IPS-18a (cell line): ENCODE data around the gene IFT122.
"Not testable (repeated sequence)": the region's sequence is repeated elsewhere in the genome, so short reads cannot be mapped to it uniquely, and the experiment has no call there.

Experiments used
- H3K27ac ChIP-seq: one replicate; pipeline ENCODE4 v1.5.1; 2013; ENCODE audit warnings: low read length
- H3K27me3 ChIP-seq: one replicate; pipeline ENCODE4 v1.6.1; 2013; ENCODE audit warnings: mild to moderate bottlenecking, low read length; ENCODE audit not compliant: control insufficient read depth, insufficient read depth
- H3K36me3 ChIP-seq: one replicate; pipeline ENCODE4 v1.6.1; 2013; ENCODE audit warnings: low read depth, low read length; ENCODE audit not compliant: control insufficient read depth
- H3K4me1 ChIP-seq: one replicate; pipeline ENCODE4 v1.6.1; 2013; ENCODE audit warnings: low read depth, low read length; ENCODE audit not compliant: control insufficient read depth
- H3K4me3 ChIP-seq: one replicate; pipeline ENCODE4 v1.5.1; 2013; ENCODE audit warnings: low read length
- H3K9ac ChIP-seq: one replicate; pipeline ENCODE4 v1.6.1; 2013; ENCODE audit warnings: mild to moderate bottlenecking, low read length, moderate library complexity
- H3K9me3 ChIP-seq: one replicate; pipeline ENCODE4 v1.6.1; 2013; ENCODE audit warnings: low read depth, low read length; ENCODE audit not compliant: control insufficient read depth

IFT122 gene, protein sequence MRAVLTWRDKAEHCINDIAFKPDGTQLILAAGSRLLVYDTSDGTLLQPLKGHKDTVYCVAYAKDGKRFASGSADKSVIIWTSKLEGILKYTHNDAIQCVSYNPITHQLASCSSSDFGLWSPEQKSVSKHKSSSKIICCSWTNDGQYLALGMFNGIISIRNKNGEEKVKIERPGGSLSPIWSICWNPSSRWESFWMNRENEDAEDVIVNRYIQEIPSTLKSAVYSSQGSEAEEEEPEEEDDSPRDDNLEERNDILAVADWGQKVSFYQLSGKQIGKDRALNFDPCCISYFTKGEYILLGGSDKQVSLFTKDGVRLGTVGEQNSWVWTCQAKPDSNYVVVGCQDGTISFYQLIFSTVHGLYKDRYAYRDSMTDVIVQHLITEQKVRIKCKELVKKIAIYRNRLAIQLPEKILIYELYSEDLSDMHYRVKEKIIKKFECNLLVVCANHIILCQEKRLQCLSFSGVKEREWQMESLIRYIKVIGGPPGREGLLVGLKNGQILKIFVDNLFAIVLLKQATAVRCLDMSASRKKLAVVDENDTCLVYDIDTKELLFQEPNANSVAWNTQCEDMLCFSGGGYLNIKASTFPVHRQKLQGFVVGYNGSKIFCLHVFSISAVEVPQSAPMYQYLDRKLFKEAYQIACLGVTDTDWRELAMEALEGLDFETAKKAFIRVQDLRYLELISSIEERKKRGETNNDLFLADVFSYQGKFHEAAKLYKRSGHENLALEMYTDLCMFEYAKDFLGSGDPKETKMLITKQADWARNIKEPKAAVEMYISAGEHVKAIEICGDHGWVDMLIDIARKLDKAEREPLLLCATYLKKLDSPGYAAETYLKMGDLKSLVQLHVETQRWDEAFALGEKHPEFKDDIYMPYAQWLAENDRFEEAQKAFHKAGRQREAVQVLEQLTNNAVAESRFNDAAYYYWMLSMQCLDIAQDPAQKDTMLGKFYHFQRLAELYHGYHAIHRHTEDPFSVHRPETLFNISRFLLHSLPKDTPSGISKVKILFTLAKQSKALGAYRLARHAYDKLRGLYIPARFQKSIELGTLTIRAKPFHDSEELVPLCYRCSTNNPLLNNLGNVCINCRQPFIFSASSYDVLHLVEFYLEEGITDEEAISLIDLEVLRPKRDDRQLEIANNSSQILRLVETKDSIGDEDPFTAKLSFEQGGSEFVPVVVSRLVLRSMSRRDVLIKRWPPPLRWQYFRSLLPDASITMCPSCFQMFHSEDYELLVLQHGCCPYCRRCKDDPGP

GRCh38 chr3:129439817-129440617 lies at the start of gene IFT122, which contains the start of gene MBD4:
IFT122 (plus strand) TSS chr3:129440224; CDS start chr3:129440331, 107 bp downstream.
MBD4 (minus strand) TSS chr3:129439948; CDS start chr3:129439833, 115 bp downstream.
- Histone ChIP-seq H3K36me3 (peaks cover 28% of the 10 kb centered on the region), H3K9me3 (no peaks in the 10 kb centered on the region), H3K4me3 (peak within 1 kb of the TSS; percentile 87), H3K9ac (peak within 1 kb of the TSS; percentile 78), H3K27me3 (no peaks in the 10 kb centered on the region), H3K4me1 (peaks cover 14% of the 10 kb centered on the region), H3K27ac (peak within 1 kb of the TSS; percentile 51)

DNA sequence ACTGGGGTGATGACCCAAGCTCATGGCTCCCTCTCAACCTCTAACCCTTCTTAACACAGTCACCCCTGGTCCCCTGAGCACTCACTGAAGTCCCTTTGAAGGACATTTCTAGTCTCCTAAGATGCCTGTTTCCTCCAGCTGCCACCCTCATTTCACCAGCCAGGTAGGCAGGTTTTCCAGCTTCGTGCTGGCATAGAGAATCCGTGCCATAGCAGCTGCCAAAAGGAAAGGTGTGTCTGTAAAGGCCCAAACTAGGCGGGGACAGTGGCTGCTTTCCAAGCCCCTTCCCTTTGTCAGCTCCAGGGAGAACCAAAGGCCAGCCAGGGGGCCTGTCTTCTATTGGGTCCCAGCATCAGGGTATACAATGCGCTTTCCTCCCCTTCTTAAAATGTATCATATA lies 48.4 kb upstream of the IFT122 start:
- not testable (repeated sequence) for H3K9ac ChIP-seq, H3K4me1 ChIP-seq, H3K27me3 ChIP-seq, H3K4me3 ChIP-seq, H3K27ac ChIP-seq, H3K9me3 ChIP-seq
- H3K36me3 ChIP-seq: peaks cover 59% of the 10 kb centered on the region

- not testable (repeated sequence) for H3K27ac ChIP-seq, H3K4me3 ChIP-seq, H3K4me1 ChIP-seq, H3K27me3 ChIP-seq, H3K9me3 ChIP-seq, H3K9ac ChIP-seq
- H3K36me3 ChIP-seq: peaks cover 62% of the 10 kb centered on the region
Measured at GRCh38 chr3:129392106-129392887, 47.7 kb upstream of the IFT122 start.

GRCh38 chr3:129393271-129393670 lies 46.8 kb upstream of the IFT122 start:
- Histone ChIP-seq H3K9me3 (no peaks in the 10 kb centered on the region), H3K27ac (no peak overlapping the region), H3K9ac (no peak overlapping the region), H3K4me3 (no peak overlapping the region), H3K27me3 (no peaks in the 10 kb centered on the region), H3K4me1 (peaks cover 2% of the 10 kb centered on the region), H3K36me3 (peaks cover 54% of the 10 kb centered on the region)

DNA sequence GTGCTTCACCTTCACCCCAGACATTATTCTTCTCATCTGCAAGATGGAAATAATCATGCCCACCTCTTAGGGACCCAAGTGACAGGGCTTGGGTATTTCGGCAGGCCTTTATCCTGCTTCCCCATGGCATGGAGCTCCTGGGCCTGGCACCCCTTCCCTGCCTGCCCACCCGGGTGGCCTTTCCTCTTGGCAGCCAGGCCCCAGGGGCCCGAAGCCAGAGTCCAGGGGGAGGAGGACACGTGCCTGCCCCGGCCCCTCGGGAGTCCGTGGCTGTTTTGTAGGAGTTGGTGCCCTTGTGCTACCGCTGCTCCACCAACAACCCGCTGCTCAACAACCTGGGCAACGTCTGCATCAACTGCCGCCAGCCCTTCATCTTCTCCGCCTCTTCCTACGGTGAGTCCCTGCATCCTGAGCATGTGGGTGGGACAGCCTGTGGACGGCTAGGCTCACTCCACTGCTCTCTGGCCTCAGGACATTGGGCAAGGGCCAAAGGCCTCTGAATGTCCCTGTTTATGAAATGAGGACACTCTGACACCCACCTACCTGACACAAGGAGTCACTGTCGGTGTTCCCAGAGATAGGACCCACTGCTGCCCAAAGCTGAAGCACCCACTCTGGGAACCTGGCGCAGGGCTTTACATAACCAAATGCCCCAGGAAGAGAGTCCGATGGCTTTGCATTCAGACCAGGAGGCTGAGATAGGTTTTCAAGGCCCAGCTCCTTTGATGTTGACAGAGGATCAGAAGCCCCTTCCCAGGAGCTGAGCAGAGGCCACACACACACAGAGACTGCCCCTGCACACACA lies 46.1 kb upstream of the IFT122 start:
- not testable (repeated sequence) for H3K4me1 ChIP-seq, H3K27ac ChIP-seq, H3K4me3 ChIP-seq, H3K9me3 ChIP-seq, H3K27me3 ChIP-seq, H3K9ac ChIP-seq
- H3K36me3 ChIP-seq: peaks cover 51% of the 10 kb centered on the region

GRCh38 chr3:129398803-129399144 lies 41.2 kb upstream of the IFT122 start:
- peak overlapping the region; percentile 94 for H3K27ac ChIP-seq
- no peaks in the 10 kb centered on the region for H3K27me3 ChIP-seq
- H3K36me3 ChIP-seq: peaks cover 14% of the 10 kb centered on the region
- H3K9ac ChIP-seq: peak overlapping the region; percentile 88
- no peaks in the 10 kb centered on the region for H3K9me3 ChIP-seq
- peaks cover 8% of the 10 kb centered on the region for H3K4me1 ChIP-seq
- H3K4me3 ChIP-seq: peak overlapping the region; percentile 93

GRCh38 chr3:129399145-129399894 lies 40.7 kb upstream of the IFT122 start:
- H3K4me3 ChIP-seq: peak overlapping the region; percentile 93
- H3K27ac ChIP-seq: peak overlapping the region; percentile 94
- peak overlapping the region; percentile 88 for H3K9ac ChIP-seq
- H3K9me3 ChIP-seq: no peaks in the 10 kb centered on the region
- H3K36me3 ChIP-seq: peaks cover 14% of the 10 kb centered on the region
- H3K4me1 ChIP-seq: peaks cover 8% of the 10 kb centered on the region
- H3K27me3 ChIP-seq: no peaks in the 10 kb centered on the region

DNA sequence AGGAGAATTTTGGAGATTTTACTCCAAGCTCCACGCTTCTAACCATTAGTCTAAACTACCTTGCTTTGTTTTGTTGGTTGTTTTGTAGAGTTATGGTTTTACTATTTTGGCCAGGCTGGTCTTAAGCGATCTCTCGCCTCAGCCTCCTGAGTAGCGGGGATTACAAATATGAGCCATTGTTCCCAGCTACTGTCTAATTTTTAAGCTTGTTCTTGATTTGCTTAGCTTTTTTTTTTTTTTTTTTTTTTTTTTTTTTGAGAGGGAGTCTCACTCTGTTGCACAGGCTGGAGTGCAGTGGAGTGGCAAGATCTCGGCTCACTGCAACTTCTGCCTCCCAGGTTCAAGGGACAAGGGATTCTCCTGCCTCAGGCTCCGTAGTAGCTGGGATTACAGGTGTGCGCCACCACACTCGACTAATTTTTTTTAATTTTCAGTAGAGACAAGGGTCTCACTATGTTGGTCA lies 40.1 kb upstream of the IFT122 start:
- H3K27me3 ChIP-seq: no peaks in the 10 kb centered on the region
- H3K4me1 ChIP-seq: peaks cover 8% of the 10 kb centered on the region
- H3K4me3 ChIP-seq: peak overlapping the region; percentile 93
- H3K9me3 ChIP-seq: no peaks in the 10 kb centered on the region
- peak overlapping the region; percentile 94 for H3K27ac ChIP-seq
- peaks cover 14% of the 10 kb centered on the region for H3K36me3 ChIP-seq
- peak overlapping the region; percentile 88 for H3K9ac ChIP-seq

GRCh38 chr3:129402210-129402609 lies 37.8 kb upstream of the IFT122 start:
- H3K27ac ChIP-seq: no peak overlapping the region
- no peak overlapping the region for H3K4me3 ChIP-seq
- H3K4me1 ChIP-seq: peaks cover 8% of the 10 kb centered on the region
- no peaks in the 10 kb centered on the region for H3K9me3 ChIP-seq
- no peaks in the 10 kb centered on the region for H3K36me3 ChIP-seq
- no peaks in the 10 kb centered on the region for H3K27me3 ChIP-seq
- no peak overlapping the region for H3K9ac ChIP-seq
